K562 (cell line): Measurements from ENCODE around the gene RINL.

Experiments
- CREM ChIP-seq: IDR thresholded peaks from 2 replicates; pipeline ENCODE4 v1.6.1; 2014; ENCODE audit warnings: antibody characterized with exemption, low read depth
- JUNB ChIP-seq: fragments of 450-650 bp; formaldehyde crosslinking; conservative IDR thresholded peaks from 2 replicates; pipeline ENCODE4 v1.4.0; 2020; ENCODE audit warnings: mild to moderate bottlenecking
- KDM1A ChIP-seq, 2 experiments: fragments of 450-650 bp; IDR thresholded peaks; 2 replicates each; pipeline ENCODE4 v1.6.1; 2016; ENCODE audit warnings: mild to moderate bottlenecking in 2 of 2
- NR3C1 ChIP-seq: sonication (generic); formaldehyde crosslinking; IDR thresholded peaks from 2 replicates; pipeline ENCODE4 v1.8.1; 2022; ENCODE audit warnings: missing genetic modification reagents
- U2AF2 ChIP-seq: fragments of 200-400 bp; formaldehyde crosslinking; optimal IDR thresholded peaks from 2 replicates; pipeline ENCODE3; 2017; ENCODE audit warnings: low read depth, mild to moderate bottlenecking, low read length
- YY1 ChIP-seq, 3 experiments: IDR thresholded peaks; 2 replicates each; pipeline ENCODE4 v1.6.1; 2011; ENCODE audit warnings: low read length in 2 of 3, mild to moderate bottlenecking in 2 of 3, moderate library complexity in 2 of 3, borderline replicate concordance in 1 of 3, control low read depth in 1 of 3, low read depth in 1 of 3; ENCODE audit not compliant: insufficient read depth in 3 of 3, insufficient replicate concordance in 2 of 3, control insufficient read depth in 1 of 3, insufficient read length in 1 of 3; ENCODE audit errors: extremely low read depth in 1 of 3
- ZKSCAN3 ChIP-seq: fragments of 250-450 bp; sonication (Bioruptor Pico); IDR thresholded peaks from 2 replicates; pipeline ENCODE4 v1.4.0; 2020
- ZNF253 ChIP-seq: fragments of 250-450 bp; sonication (Bioruptor Pico); conservative IDR thresholded peaks from 2 replicates; pipeline ENCODE4 v1.6.1; 2021; ENCODE audit warnings: mild to moderate bottlenecking
- TF ChIP-seq, protein P1 (sequence below), 3 experiments: IDR thresholded peaks in 2 of 3; conservative IDR thresholded peaks in 1 of 3; 2 replicates each; pipeline ENCODE4 v1.5.1; 2011 to 2012; ENCODE audit warnings: low read length in 3 of 3, mild to moderate bottlenecking in 3 of 3, control low read depth in 2 of 3, improper control_type of control experiment in 1 of 3, inconsistent platforms in 1 of 3, low read depth in 1 of 3, mixed read lengths in 1 of 3, moderate library complexity in 1 of 3; ENCODE audit not compliant: insufficient read depth in 2 of 3
- TF ChIP-seq, protein P2 (sequence below): fragments of 450-650 bp; IDR thresholded peaks from 2 replicates; pipeline ENCODE4 v1.6.1; 2016; ENCODE audit warnings: borderline replicate concordance

DNA sequence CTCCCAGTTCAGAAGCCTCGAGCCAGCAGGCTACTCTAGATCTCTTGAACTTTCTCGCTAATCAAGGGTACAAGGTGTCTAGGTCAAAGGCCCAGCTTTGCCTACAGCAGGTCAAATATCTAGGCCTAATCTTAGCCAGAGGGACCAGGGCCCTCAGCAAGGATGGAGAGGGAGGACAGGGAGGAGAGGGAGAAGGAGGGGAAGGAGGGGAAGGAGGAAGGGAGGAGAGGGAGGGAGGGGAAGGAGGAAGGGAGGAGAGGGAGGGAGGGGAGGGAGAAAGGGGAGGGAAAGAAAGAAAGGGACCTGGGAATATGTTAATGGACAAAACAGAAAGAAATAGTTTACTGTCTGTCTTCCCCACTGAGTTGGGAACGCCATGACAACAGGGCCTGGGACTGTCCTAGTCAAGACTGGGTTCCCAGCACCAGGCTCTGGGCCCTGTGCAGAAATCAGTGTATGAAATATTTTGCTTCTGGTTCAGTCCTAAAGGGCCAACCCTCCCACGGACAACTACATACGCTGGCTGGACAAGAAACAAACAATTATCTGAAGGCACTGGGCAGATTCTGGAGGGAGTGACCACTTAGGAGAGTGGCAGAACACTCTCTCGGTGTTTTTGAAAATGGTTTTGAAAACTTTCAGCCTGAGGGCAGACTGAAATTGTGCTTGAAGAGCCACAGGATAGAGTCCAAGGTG is 51.1 kb downstream of the RINL start:
- TF ChIP-seq, protein P1, sequence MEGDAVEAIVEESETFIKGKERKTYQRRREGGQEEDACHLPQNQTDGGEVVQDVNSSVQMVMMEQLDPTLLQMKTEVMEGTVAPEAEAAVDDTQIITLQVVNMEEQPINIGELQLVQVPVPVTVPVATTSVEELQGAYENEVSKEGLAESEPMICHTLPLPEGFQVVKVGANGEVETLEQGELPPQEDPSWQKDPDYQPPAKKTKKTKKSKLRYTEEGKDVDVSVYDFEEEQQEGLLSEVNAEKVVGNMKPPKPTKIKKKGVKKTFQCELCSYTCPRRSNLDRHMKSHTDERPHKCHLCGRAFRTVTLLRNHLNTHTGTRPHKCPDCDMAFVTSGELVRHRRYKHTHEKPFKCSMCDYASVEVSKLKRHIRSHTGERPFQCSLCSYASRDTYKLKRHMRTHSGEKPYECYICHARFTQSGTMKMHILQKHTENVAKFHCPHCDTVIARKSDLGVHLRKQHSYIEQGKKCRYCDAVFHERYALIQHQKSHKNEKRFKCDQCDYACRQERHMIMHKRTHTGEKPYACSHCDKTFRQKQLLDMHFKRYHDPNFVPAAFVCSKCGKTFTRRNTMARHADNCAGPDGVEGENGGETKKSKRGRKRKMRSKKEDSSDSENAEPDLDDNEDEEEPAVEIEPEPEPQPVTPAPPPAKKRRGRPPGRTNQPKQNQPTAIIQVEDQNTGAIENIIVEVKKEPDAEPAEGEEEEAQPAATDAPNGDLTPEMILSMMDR (IDR thresholded peaks at IDR 0.05 in 2 of 3, conservative IDR thresholded peaks at IDR 0.05 in 1 of 3; ENCODE audit: insufficient read depth in 2 of 3, low read depth in 1 of 3, low read length in 3 of 3) = no peak
- no peak for TF ChIP-seq KDM1A (IDR thresholded peaks at IDR 0.05)
- no peak for TF ChIP-seq NR3C1 (CRISPR knock-in tag)
- TF ChIP-seq CREM = no peak
- TF ChIP-seq U2AF2 = no peak
- no peak for TF ChIP-seq JUNB (CRISPR knock-in tag)
- TF ChIP-seq, protein P2, sequence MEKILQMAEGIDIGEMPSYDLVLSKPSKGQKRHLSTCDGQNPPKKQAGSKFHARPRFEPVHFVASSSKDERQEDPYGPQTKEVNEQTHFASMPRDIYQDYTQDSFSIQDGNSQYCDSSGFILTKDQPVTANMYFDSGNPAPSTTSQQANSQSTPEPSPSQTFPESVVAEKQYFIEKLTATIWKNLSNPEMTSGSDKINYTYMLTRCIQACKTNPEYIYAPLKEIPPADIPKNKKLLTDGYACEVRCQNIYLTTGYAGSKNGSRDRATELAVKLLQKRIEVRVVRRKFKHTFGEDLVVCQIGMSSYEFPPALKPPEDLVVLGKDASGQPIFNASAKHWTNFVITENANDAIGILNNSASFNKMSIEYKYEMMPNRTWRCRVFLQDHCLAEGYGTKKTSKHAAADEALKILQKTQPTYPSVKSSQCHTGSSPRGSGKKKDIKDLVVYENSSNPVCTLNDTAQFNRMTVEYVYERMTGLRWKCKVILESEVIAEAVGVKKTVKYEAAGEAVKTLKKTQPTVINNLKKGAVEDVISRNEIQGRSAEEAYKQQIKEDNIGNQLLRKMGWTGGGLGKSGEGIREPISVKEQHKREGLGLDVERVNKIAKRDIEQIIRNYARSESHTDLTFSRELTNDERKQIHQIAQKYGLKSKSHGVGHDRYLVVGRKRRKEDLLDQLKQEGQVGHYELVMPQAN = no peak
- no peak for TF ChIP-seq ZKSCAN3 (CRISPR knock-in tag)
- TF ChIP-seq YY1 (IDR thresholded peaks at IDR 0.05; ENCODE audit: borderline replicate concordance in 1 of 3, control insufficient read depth in 1 of 3, extremely low read depth in 1 of 3, insufficient read depth in 3 of 3, insufficient read length in 1 of 3, insufficient replicate concordance in 2 of 3, low read depth in 1 of 3, low read length in 2 of 3) = no peak
- no peak for TF ChIP-seq ZNF253 (CRISPR knock-in tag)
